Thyroid gland (tissue), 4 donors: ENCODE measurements around the gene ABI3BP. TPM values are rescaled to one million over a fixed set of nuclear protein-coding genes. Genes with fewer than 3 reads are reported as not detected.

ENCODE experiments used
- DNase-seq, 2 donors: peaks; one replicate each; pipeline ENCODE4 v3.0.0-alpha.2; 2019
- H3K27ac ChIP-seq, 3 donors: fragments of 200-600 bp; sonication (generic); 1 replicate in 2 of 3; 2 replicates in 1 of 3; pipeline ENCODE4 v1.5.1; 2016 to 2019; ENCODE audit warnings: mild to moderate bottlenecking in 1 of 3, moderate library complexity in 1 of 3
- H3K27me3 ChIP-seq: fragments of 200-600 bp; sonication (generic); one replicate; pipeline ENCODE4 v1.5.1; 2019
- H3K36me3 ChIP-seq, 2 donors: fragments of 200-600 bp; sonication (generic); one replicate each; pipeline ENCODE4 v1.5.1; 2016 to 2019
- H3K4me1 ChIP-seq, 2 donors: fragments of 200-600 bp; sonication (generic); one replicate each; pipeline ENCODE4 v1.5.1; 2017 to 2019
- H3K4me3 ChIP-seq, 3 donors: fragments of 200-600 bp; sonication (generic); replicated peaks in 1 of 3; 1 replicate in 2 of 3; 2 replicates in 1 of 3; pipeline ENCODE4 v1.5.1; 2016; ENCODE audit warnings: mild to moderate bottlenecking in 1 of 3
- H3K9me3 ChIP-seq: fragments of 200-600 bp; sonication (generic); one replicate; pipeline ENCODE4 v1.5.1; 2017
- POLR2A ChIP-seq, 2 donors: fragments of 450-650 bp; IDR thresholded peaks; one replicate each; pipeline ENCODE4 v1.6.1; 2017; ENCODE audit warnings: antibody characterized with exemption in 2 of 2, mild to moderate bottlenecking in 2 of 2, moderate library complexity in 1 of 2
- WGBS, 2 donors: methylation state at CpG; one replicate each; pipeline ENCODE4 v1.1.5; 2017; 5-methylcytosine and 5-hydroxymethylcytosine counted together
- intact Hi-C: fragments of 100-400 bp; cut with DNase I; formaldehyde crosslinking; loops from one replicate; pipeline ENCODE4 v1.15.1; 2023
- total RNA-seq, 4 donors: library from RNA; depleted of rRNA; stranded (reverse); fragments of >200 nt; gene quantifications; one replicate each; pipeline ENCODE4 v1.2.3, GENCODE V29; 2016
- TF ChIP-seq, protein P1 (sequence below), 6 experiments: fragments of 200-600 bp in 3 of 6; fragments of 450-650 bp in 3 of 6; sonication (generic) in 3 of 6; IDR thresholded peaks; one replicate each; pipeline ENCODE4 v1.5.1; 2016 to 2019; ENCODE audit warnings: antibody characterized with exemption in 6 of 6, mild to moderate bottlenecking in 2 of 6, inconsistent platforms in 1 of 6, moderate library complexity in 1 of 6

Gene ABI3BP
- total RNA-seq, 4 donors from 2014 or later, result 68.7 to 133 (median 96.8) TPM

DNA sequence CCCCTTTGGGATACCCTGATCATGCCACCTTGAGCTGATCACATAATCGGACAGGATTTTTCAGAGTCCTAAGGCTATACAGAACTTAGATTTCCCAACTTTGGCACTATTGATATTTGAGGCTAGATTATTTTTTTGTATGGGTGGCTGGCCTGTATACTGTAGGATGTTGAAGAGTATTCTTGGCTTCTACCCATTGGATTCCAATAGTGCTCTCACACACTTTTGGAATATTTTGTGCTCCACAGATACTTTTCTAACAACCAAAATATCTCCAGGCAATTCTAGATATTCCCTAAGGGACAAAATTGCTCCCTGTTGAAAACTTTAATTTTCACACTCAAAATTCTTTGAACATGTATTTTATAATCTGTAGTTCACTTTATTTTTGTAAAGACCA lies 125.1 kb downstream of the ABI3BP start:
- intact Hi-C loops, result no loop called here
- WGBS, 2 donors, result 88 to 94% methylated on average over 1 of the region's 1 CpG
- peak overlapping the region in 1 of 3 donors; percentile 2 for H3K27ac ChIP-seq
- no peaks in the 10 kb centered on the region for H3K36me3 ChIP-seq
- no peaks in the 10 kb centered on the region for H3K9me3 ChIP-seq
- H3K4me3 ChIP-seq, result no peak overlapping the region
- no peaks in the 10 kb centered on the region for H3K27me3 ChIP-seq
- DNase-seq, result no peak
- peaks cover 57 to 66% of the 10 kb centered on the region in 2 donors for H3K4me1 ChIP-seq
- TF ChIP-seq, protein P1, sequence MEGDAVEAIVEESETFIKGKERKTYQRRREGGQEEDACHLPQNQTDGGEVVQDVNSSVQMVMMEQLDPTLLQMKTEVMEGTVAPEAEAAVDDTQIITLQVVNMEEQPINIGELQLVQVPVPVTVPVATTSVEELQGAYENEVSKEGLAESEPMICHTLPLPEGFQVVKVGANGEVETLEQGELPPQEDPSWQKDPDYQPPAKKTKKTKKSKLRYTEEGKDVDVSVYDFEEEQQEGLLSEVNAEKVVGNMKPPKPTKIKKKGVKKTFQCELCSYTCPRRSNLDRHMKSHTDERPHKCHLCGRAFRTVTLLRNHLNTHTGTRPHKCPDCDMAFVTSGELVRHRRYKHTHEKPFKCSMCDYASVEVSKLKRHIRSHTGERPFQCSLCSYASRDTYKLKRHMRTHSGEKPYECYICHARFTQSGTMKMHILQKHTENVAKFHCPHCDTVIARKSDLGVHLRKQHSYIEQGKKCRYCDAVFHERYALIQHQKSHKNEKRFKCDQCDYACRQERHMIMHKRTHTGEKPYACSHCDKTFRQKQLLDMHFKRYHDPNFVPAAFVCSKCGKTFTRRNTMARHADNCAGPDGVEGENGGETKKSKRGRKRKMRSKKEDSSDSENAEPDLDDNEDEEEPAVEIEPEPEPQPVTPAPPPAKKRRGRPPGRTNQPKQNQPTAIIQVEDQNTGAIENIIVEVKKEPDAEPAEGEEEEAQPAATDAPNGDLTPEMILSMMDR (IDR thresholded peaks at IDR 0.05), result no peak
- TF ChIP-seq POLR2A (IDR thresholded peaks at IDR 0.05), result no peak

- intact Hi-C loops, result no loop called here
- Histone ChIP-seq H3K9me3 (no peaks in the 10 kb centered on the region), H3K36me3 (no peaks in the 10 kb centered on the region), H3K27ac (peak overlapping the region; percentile 83 to 91 (median 90)), H3K4me3 (no peak overlapping the region), H3K27me3 (no peaks in the 10 kb centered on the region), H3K4me1 (peaks cover 59 to 62% of the 10 kb centered on the region in 2 donors)
- TF ChIP-seq, protein P1 (IDR thresholded peaks at IDR 0.05), result no peak
- no peak for TF ChIP-seq POLR2A (IDR thresholded peaks at IDR 0.05)
- DNase-seq, result peak; percentile 63 to 73
- 7 to 17% methylated on average over 1 of the region's 1 CpG for WGBS, 2 donors
These were observed 127.8 kb downstream of the ABI3BP start for GRCh38 chr3:100865442-100865841.

- DNase-seq, result peak; percentile 53 to 66
- Histone ChIP-seq H3K27me3 (no peaks in the 10 kb centered on the region), H3K9me3 (no peaks in the 10 kb centered on the region), H3K4me3 (no peak overlapping the region), H3K36me3 (no peaks in the 10 kb centered on the region), H3K27ac (peak overlapping the region; percentile 83 to 91 (median 90)), H3K4me1 (peaks cover 54 to 55% of the 10 kb centered on the region in 2 donors)
- TF ChIP-seq, protein P1 (IDR thresholded peaks at IDR 0.05), result no peak
- TF ChIP-seq POLR2A (IDR thresholded peaks at IDR 0.05), result peak in 1 of 2 donors; percentile 13
- intact Hi-C loops, result no loop called here
- 12 to 13% methylated on average over 2 of the region's 2 CpGs for WGBS, 2 donors
These were observed 128.6 kb downstream of the ABI3BP start for GRCh38 chr3:100864471-100865250.

GRCh38 chr3:100857863-100858262 lies 135.4 kb downstream of the ABI3BP start:
- Histone ChIP-seq H3K27me3 (no peaks in the 10 kb centered on the region), H3K36me3 (no peaks in the 10 kb centered on the region), H3K27ac (no peak overlapping the region), H3K9me3 (no peaks in the 10 kb centered on the region), H3K4me1 (peaks cover 3 to 5% of the 10 kb centered on the region in 2 donors), H3K4me3 (no peak overlapping the region)
- TF ChIP-seq, protein P1 (IDR thresholded peaks at IDR 0.05), result no peak
- no peak for TF ChIP-seq POLR2A (IDR thresholded peaks at IDR 0.05)
- no peak for DNase-seq
- intact Hi-C loops, result no loop called here
- 97 to 98% methylated on average over 2 of the region's 2 CpGs for WGBS, 2 donors

DNA sequence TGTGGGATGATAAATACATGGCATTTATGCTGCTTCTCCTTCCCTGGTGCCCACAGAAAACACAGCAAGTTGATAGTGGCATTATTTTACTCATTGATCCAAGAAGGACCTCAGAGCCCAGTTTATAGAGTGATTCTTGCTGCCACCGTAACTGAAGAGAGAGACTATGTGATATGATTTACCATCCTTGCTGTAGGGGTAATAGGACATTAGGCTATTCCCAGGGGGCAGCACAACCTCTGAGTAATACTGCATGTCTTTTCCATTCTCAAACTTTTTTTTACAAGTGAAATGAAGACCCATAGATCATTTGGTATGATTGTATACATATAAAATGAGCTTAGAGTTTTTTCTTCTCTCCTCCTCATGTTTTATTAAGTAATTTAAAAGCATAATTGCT lies 136.4 kb downstream of the ABI3BP start:
- Histone ChIP-seq H3K4me1 (no peaks in the 10 kb centered on the region), H3K27ac (no peak overlapping the region), H3K9me3 (no peaks in the 10 kb centered on the region), H3K36me3 (no peaks in the 10 kb centered on the region), H3K27me3 (no peaks in the 10 kb centered on the region), H3K4me3 (no peak overlapping the region)
- intact Hi-C loops, result no loop called here
- 100% methylated on average over 1 of the region's 1 CpG for WGBS, 2 donors
- TF ChIP-seq, protein P1 (IDR thresholded peaks at IDR 0.05), result no peak
- no peak for TF ChIP-seq POLR2A (IDR thresholded peaks at IDR 0.05)
- no peak for DNase-seq
